IPS DF 19.7 (cell line): ENCODE results near the gene CHCHD10.

ENCODE experiments used
- DNase-seq: peaks from one replicate; pipeline ENCODE4 v3.0.0-alpha.2; 2013; ENCODE audit warnings: low read depth, low spot score

Gene CHCHD10

DNA sequence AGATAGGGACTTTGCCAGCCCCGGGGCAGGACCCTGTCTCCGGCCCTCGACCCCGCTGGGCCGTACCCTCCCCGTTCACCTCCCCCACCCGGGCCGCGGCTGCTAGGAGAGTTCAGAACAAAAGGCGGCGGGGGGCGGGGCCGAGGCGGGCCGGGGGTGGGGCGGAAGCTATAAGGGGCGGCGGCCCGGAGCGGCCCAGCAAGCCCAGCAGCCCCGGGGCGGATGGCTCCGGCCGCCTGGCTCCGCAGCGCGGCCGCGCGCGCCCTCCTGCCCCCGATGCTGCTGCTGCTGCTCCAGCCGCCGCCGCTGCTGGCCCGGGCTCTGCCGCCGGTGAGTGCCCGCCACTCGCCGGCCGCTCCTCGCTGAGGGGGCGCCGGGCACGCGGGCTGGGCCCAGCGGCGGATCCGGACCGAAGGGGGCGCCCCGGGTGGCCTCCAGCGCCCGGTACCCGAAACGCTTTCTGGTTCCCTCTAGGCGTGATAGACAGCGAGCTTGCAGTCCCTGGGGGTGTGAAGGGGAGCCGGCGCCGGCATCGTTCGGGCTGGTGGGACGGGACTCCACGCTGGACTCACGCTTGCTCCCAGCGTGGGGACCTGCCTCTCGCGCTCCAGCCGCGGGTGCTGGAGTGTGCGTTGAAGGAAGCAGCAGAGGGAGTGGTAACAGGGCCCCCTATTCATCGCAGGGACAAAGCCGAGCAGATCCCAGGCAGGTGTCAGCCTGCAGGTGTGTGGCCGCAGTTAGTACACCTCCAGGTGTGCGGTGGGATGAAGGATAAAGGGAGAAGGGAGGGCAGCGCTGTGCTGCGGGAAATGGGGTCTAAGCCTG, 5.1 kb upstream of the CHCHD10 start, which contains the start of gene MMP11:
Gene MMP11, plus strand, starts transcription at position 201 of the 825 bp plus-strand sequence. Its CDS starts 22 bp downstream, at position 223.
- DNase-seq: no peak

DNA sequence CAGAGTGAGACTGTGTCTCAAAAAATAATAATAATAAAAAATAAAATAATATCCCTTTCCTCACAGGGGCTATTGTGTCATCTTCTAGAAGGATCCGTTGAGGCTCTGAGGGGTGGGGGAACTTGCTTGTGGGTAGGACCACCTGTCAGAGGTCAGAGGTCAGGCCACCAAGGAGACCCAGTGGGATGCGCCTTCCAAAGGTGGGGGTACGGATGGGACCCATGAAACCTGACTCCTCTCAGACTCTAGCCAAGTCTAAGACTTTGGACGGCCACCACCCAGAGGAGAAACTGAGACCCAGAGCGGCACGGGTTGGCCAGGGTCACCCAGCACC, 4.5 kb upstream of the CHCHD10 start:
- no peak for DNase-seq

DNA sequence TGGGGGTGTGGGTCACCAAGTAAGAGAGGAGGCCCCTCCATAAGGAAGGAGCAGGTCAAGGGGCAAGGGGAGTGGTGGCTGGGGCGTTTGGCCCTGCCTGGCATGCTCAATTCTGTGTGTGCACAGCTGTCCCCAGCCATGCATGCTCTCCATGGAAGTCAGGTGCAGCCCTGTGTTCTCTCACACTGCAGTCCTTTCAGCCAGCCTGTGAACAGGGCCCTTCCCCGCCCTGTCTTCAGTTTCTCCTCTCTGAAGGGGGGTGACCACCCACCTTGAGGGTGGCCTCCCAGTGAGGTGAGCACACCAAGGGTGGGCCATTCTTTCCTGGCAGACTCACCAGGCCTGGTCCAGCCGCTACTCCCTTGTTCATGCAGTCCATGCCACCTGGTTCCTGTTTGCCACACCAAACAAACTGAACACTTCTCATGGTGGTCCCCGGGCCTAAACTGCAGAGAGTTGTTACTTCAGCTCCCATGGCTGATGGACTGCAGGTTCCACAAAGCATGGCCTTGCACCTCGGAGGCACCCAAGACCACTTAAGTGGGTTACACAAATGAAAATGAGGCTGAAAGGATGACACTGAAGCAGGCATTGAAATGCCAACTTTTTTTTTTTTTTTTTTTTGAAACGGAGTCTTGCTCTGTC, 1.7 kb upstream of the CHCHD10 start:
- DNase-seq: no peak

DNA sequence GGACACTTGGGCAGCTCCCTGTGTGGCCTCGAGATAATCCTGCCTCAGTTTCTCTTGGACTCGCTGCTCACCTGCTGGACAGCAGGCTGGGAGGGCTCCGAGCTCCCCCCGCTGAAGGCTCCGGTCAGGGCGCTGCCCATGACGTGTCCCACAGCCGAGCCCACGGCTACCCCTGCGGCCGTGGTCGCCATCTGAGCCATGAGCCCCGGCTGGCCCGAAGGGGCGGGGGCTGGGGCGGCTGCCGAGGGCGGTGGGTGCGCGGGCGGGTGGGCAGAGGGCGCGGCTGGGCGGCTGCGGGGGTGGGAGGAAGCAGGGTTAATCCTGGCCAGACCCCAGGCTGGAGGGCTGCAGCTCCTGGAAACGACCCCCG, 484 bp downstream of the CHCHD10 start:
- DNase-seq: no peak

DNA sequence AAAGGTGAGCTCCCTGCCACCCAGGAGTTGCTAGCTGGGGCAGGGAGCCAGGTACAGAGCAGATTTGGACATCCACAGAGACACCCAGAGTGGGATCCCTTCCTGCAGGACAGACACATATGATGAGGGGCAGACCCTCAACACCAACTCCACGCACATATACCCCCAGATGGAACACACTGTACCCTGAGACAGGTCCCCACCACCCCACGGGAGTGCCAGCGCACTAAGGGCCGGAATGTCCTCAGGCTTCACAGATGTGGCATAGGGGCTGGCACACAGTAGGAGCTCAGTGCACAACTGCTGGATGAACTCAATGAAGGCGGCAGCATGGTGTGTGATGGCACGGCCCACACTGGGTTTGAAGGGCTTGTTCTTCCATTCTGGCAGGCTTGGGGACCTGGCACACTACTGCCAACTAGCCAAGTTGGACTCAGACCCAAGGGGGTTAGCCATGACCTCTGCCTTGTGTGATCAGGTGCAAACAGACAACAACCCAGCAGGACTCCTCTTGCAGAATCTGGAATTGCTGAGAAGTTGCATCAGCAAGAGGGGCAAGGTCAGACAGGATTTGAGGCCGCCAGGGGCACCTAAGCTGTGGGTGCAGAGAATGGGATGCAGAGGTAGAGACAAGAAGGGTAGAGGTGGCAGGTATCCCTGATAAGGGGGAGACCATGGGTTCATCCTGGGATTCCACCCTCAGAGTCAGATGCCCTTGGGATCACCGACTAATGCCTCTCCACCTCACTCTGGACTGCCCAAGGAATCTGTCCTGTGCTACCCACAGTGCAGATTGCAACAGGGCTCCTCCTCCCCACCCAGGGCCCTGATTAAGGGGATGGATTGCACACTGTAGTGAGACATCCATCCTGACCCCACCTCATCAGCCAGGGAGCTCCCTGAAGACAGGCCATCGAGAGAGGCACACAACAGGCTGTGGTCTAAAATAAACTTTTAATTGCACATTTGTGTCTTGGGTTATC, 2.6 kb downstream of the CHCHD10 start:
- DNase-seq: no peak

DNA sequence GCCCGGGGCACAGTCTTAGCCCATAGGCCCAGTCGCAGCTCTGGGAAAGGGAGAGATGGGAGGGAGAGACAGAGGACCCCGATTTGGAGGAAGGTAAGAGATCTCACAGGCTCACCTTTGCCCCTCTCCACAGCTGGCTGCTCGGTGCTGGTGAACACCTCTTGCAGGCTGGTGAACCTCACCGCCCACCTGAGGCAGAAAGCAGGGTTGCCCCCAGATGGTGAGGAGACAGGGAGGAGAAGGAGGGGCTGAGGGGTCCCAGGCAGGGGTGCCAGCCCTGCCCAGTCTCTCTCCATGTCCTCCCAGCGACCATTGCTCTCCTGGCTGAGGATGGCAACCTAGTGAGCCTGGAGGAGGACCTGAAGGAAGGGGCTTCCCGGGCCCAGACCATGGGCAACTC, 3.8 kb downstream of the CHCHD10 start:
- no peak for DNase-seq

DNA sequence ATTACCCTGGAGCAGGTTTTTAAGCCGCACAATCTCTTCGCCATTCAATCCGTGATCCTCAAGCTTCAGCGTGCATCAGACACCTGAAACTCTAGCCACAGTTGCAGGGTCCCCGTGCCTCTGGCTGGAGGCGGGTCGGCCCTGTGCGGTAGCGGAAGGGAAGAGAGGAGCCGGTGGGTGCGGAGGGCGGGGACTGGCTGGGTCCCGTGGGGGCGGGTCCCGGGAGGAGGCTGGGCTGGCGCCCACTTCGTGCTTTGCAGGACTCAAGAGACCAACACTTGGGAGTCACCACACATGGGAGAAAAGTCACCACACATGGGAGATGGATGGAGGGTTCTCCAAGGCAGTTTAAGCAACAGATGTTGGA, 4.2 kb downstream of the CHCHD10 start:
- no peak for DNase-seq

DNA sequence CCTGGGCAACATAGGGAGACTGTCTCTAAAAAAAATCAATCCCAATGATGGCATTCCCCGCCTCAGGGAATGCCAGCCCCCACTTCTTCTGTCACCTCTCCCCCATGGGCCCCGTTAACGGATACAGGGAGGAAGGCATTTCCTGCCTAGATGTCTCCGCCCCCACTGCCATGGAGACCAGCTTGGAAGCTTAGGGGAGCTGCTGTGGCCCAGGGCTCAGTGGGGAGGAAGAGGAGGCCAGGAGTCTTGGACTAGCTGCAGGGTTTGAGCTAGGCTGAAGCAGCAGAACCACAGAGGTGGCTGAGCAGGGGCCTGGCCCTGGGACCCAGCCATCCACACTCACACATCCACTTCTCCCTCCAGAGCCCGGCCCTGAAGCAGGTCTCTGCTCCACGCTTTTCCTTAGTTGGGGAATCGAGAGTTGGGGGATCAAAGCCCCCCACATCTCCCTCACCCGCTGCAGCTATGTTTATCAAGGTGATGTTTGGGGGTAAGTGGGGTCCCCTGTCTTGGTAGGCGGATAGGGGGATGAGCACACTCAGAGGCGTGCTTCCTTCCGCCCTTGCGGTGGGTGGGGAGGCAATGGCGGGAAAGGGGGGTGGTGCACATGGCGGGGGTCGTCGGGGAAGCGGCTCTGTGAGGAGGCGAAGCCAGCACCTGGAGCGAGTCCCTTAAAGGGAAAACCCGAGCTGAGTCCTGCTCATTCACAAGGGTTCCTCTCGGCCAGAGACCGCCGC, 4.8 kb downstream of the CHCHD10 start, which contains the start of gene C22orf15:
Gene C22orf15, plus strand, starts transcription at position 149 of the 737 bp plus-strand sequence. Its CDS starts 317 bp downstream, at position 466.
- DNase-seq: no peak

DNA sequence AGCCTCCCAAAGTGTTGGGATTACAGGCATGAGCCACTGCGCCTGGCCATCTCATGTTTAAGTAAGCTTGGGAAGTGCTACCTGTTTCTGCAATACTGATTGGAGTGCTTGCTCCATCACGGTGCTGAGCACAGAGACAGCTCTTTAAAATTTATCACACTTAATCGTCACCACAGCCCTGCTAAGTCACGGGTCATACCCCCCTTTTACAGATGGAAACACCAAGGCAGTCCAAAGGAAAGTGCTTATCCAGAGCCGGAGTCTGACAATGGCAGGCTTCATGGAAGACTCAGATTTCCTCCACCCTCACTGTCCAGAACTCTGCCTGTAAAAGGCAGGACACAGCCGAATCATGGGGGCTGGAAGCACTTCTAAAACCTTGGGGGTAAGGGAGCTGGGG, 7.7 kb downstream of the CHCHD10 start:
- DNase-seq: no peak

DNA sequence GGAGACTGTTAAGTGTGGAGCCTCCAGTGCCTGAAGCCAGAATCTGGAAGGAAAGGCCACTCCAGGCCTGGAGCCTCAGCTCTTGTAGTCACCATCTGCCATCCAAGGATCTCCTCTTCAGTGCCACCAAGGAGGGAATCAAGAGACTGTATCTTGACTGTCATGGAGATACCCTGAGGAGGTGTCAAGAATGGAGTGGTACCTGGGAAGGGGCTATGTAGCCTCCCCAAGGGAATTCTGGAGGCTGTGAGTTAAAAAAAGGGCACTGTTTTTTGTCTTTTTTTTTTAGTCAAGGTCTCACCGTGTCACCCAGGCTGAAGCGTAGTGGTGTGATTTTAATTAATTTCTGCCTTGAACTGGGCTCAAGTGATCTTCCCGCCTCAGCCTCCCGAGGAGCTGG, 8.2 kb downstream of the CHCHD10 start:
- DNase-seq: no peak

DNA sequence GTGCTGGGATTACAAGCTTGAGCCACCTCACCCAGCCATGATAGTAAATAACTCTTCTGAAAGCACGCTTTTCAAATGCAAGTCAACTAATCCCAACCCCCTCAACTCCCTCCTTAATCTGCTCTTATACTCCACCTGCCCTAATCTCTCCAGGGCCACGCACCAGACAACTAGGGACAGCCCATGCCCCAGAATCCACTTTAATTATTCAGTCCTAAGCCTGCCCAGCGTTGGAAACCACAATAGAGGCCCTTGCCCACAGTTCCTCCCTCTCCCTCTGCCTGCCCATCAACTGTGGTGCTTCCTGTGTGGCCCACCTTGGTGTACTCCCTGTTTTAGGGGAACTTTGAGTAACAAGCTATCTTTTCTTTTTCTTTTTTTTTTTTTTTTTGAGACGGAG, 10.9 kb downstream of the CHCHD10 start:
- DNase-seq: no peak

DNA sequence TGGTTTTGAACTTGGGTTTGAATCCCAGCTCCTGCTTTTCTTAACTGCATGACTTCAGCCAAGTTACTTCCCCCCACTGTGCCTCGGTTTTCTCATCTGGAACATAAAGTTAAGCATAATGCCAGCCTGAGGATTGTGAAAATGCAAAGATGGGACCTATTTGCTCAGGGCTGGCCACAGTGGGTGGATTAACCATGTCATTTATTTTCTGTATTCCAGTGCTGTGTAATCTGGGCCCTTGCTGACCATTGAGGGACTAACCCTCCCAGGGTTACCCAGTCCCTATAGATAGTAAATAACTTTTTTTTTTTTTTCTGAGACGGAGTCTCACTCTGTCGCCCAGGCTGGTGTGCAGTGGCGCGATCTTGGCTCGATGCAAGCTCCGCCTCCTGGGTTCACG, 12.1 kb downstream of the CHCHD10 start:
- DNase-seq: no peak

DNA sequence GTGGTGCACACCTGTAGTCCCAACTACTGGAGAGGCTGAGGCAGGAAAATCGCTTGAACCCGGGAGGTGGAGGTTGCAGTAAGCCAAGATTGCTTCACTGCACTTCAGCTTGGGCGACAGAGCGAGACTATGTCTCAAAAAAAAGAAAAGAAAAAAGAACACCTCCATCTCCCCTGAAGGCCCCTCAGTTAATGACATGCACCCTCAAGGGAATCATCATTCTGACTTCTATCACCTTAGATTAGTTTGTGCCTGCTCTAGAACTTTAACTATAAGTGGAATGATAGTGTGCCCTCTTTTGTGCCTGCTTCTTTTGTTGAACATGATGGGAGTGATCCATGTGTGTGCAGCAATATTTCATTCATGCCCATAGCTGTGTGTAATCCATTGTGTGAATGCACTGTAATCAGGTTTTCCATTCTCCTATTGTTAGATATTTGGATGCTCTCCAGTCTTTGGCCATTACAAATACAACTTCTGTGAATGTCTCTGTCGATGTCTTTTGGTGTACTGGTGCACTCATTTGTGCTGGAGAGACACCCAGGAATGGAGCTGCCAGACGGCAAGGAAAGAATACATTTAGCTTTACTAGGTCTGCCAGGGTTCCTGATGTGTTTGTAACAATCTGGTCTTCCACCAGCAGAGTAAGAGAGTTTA, 12.7 kb downstream of the CHCHD10 start:
- no peak for DNase-seq

DNA sequence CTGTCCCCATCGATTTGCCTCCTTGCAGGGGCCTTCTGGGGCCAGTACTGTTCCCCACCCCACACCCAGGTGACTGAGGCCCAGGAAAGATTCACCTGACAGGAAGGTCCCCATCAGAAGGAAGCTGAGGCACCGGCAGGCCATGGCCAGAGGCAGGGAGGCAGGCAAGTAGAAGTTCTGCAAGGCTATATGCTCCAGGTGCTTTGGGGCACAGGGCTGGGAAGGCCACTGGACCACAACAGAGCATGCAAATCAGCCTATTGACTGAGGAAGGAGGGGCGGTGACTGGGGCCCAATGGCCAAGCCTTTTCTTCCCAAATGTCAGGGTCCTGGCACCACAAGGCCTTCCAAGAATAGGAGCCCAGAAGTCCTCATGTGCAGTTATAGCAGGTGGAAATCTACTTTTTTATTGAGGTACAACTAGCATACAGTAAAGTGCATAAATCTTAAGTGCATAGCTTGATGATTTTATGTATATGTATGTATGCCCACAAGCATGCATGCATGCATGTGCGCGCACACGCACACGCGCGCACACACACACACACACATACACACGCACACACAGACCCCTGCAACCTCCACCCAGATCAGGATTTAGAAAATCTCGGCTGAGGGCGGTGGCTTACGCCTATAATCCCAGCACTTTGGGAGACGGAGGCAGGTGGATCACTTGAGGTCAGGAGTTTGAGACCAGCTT, 13.4 kb downstream of the CHCHD10 start, which contains the start of gene VPREB3:
Gene VPREB3, minus strand, starts transcription at position 206 of the 700 bp plus-strand sequence. Its CDS starts 62 bp downstream, at position 144.
- DNase-seq: no peak

DNA sequence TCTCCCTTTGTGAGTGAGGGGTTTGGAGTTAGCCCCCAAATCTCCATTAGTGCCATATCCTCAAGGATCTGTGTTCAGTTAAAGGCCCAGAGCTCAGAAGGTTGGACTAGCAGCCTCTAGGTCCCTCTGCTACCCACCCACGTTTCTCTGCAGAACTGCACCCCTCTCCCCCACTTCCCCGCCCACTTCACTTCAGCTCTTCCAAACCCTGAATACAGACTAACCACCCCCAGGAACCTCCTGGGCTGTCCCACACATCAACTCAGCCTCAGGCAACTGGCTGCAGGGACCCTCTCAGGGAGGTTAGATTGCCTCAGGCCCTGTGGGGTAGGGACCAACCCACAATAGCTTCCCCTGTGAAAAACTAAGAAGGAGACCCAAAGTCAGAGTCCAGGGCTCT, 14.4 kb downstream of the CHCHD10 start:
- no peak for DNase-seq

DNA sequence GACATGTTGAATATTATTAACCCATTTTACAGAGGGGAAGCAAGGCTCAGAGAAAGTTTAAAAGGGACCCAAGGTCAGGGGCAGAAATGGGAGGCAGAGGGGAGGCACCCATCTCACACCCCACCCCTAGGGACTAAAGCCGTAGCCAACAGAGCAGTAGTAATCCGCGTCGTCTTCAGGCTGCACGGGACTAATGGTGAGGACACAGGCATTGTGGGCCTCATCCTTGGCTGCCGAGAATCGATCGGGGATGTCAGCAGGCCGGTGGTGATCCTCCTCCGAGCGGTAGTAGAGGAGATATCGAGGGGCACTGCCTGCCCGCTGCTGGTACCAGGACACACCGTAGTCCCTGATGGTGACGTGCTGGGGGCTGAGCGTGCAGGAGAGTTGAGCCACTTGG, 15.0 kb downstream of the CHCHD10 start:
- no peak for DNase-seq

DNA sequence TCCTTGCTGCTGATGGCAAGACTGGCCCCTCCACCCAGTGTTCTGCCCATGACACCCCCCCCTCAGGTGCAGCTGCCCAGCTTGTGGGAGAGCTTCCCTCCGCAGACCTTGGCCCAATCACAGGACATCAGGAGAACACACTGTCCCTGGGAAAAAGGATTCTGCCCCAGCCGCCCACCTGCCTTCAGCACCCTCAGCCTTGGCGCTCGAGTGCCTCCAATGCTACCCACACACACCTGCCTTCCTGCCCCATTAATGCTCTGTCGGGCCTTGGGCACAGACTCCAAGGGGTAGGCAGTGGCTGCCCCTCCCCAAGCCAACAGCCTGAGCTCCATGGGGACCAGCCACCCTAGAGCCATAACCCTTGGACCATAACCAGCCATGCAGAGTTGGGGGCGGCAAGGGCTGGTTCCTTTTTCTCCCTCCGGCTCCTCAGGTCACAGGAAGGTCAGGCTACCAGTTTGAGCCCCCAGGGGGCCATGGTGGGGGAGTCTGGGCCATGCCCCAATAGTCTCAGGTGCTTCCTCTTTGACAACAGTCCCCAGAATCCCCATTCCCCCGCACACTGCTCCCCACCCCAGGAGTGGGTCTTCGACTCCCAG, 15.6 kb downstream of the CHCHD10 start:
- no peak for DNase-seq

DNA sequence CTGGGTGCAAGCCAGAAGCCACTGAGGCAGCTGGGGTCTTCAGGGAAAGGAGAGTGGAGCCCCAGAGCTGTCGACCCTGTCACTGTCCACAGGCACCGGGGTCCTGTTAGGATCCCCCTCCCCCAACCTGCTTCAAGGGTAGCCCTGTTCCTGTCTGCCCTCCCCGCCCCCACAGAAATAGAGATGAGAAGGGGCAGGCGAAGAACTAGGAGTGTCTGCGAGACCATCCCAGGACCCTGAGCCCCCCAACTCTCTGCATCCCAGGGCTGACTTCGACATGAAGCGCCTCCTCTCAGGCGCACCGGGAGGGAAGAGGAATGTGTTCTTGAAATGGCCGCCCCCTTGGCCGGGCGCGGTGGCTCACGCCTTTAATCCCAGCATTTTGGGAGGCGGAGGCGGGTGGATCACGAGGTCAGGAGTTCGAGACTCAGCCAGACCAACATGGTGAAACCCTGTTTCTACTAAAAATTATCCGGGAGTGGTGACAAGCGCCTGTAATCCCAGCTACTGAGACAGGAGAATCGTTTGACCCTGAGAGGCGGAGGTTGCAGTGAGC, 16.3 kb downstream of the CHCHD10 start:
- no peak for DNase-seq

DNA sequence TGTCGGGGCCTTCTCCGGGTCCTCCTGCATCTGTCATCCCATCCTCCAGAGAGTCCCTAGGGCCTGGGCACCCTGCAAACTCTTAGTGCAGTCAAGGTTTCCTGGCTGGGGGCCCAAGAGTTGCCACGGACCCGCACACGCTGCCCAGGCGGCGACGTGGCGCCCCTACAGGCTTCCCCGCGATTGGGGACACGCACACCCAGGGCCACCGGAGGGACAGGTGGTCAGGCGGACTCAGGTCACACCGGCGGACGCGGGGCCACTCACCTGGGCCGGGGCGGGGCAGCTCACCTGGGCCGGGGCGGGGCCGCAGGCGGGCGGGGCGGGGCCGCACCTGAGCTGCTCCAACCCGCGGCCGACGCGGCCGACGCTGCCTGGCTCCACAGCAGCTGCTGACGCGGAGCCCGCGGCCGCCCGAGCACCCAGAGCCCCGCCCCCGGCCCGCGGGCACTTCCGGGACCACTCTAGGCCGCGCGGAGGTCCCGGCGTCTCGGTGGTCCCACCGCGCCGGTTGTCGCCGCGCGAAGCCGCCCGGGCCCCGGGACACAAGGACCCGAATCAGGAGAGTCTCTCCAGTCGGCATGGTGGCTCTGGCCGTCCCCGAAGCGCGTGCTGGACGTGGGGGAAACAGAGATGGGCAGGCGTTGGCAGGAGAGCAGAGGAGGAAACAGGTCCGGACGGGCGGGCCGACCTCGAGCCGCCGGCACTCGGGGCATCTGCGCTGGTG, 16.9 kb downstream of the CHCHD10 start, which contains the start of gene ZNF70:
Gene ZNF70, minus strand, starts transcription at position 399 of the 727 bp plus-strand sequence. CDS start 5,972 bp downstream, outside the sequence.
- DNase-seq: no peak
